Brain microvascular endothelial cell (primary cell): ENCODE data around the gene UBL5.
A peak's percentile ranks its signal among the peaks of the same experiment; 100 is the strongest.
"Not testable (repeated sequence)": the region's sequence is repeated elsewhere in the genome, so short reads cannot be mapped to it uniquely, and the experiment has no call there.

Source experiments
- DNase-seq: peaks from one replicate; pipeline ENCODE4 v3.0.0-alpha.2; 2020
- H3K27ac ChIP-seq: fragments of 250-450 bp; sonication (Bioruptor Pico); 2 replicates; pipeline ENCODE4 v1.5.1; 2020; ENCODE audit warnings: mild to moderate bottlenecking, moderate library complexity
- H3K27me3 ChIP-seq: fragments of 250-450 bp; sonication (Bioruptor Pico); replicated peaks from 2 replicates; pipeline ENCODE4 v1.5.1; 2020; ENCODE audit warnings: mild to moderate bottlenecking
- H3K36me3 ChIP-seq: fragments of 250-450 bp; sonication (Bioruptor Pico); replicated peaks from 2 replicates; pipeline ENCODE4 v1.5.1; 2020; ENCODE audit warnings: mild to moderate bottlenecking
- H3K4me3 ChIP-seq: 2 replicates; pipeline ENCODE4 v1.5.1; 2011; ENCODE audit warnings: low read depth, mild to moderate bottlenecking, control low read depth, low read length, moderate library complexity
- CTCF ChIP-seq: IDR thresholded peaks from 2 replicates; pipeline ENCODE4 v1.5.1; 2011; ENCODE audit warnings: low read depth, mild to moderate bottlenecking, moderate library complexity, low read length, control low read depth, inconsistent platforms; ENCODE audit errors: missing control alignments
- in situ Hi-C: cut with HindIII; loops from 2 replicates; pipeline ENCODE4 v1.10.0; 2017; ENCODE audit warnings: low sequenced_read_pairs, low pct_ligation_motif_present

Gene UBL5

DNA sequence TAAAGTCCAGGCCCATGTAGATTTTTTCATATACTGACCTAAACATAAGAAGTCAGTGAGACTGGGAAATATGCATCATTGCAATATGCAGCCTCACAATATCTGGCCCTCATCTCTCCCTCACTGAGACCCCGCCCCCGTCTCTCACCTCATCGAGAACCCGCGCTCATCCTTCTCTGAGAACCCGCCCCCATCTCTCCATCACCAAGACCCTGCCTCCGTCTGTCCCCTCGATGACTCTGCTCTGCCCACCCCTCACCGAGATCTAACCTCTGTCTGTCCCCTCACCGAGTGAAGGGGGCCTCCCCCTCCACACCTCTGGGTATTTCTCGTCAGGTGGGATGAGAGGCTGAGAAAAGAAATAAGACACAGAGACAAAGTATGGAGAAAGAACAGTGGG is 38.7 kb upstream of the UBL5 start:
- TF ChIP-seq CTCF: no peak
- no peak for DNase-seq

GRCh38 chr19:9789579-9789978 is 38.1 kb upstream of the UBL5 start:
- H3K27ac ChIP-seq, DNase-seq, H3K27me3 ChIP-seq: not testable (repeated sequence)

More for the DNA sequence above, 38.7 kb upstream of the UBL5 start:
- H3K36me3 ChIP-seq: no peaks in the 10 kb centered on the region
- in situ Hi-C loops: no loop called here
- no peak overlapping the region for H3K4me3 ChIP-seq
- H3K27me3 ChIP-seq: no peaks in the 10 kb centered on the region
- H3K27ac ChIP-seq: no peak overlapping the region

DNA sequence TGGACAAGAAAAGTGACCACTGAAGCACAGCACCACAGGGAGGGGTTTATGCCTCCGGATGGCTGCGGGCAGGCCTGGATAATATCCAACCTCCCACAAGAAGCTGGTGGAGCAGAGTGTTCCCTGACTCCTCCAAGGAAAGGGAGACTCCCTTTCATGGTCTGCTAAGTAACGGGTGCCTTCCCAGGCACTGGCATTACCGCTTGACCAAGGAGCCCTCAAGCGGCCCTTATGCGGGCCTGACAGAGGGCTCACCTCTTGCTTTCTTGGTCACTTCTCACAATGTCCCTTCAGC is 36.7 kb upstream of the UBL5 start:
- in situ Hi-C loops, H3K27ac ChIP-seq, H3K4me3 ChIP-seq, DNase-seq, H3K36me3 ChIP-seq, H3K27me3 ChIP-seq: not testable (repeated sequence)

More at GRCh38 chr19:9789579-9789978, 38.1 kb upstream of the UBL5 start:
- in situ Hi-C loops, H3K36me3 ChIP-seq, H3K4me3 ChIP-seq: not testable (repeated sequence)

DNA sequence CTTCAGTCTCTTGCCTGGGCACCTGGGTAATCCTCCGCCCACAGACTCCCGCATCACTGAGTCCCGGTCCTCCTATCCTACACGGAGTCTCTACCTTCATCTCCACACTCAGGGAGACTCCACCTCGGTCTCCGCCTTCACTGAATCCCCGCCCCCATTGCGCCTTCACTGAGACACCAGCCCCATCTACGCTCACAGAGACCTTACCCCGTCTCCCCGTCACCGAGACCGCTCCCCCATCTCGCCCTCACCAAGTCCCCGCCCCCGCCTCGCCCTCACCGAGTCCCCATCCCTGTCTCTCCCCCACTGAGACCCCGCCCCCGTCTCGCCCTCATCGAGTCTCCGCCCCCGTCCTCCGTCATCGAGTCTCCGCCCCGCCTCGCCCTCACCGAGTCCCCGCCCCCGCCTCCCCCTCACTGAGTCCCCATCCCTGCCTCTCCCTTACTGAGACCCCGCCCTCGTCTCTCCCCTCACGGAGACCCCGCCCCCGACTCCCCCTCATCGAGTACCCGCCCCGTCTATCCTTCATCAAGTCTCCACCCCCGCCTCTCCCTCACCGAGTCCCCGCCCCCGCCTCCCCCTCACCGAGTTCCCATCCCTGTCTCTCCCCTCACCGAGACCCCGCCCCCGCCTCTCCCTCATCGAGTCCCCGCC is 36.0 kb upstream of the UBL5 start:
- DNase-seq: peak; percentile 96
- no peaks in the 10 kb centered on the region for H3K27me3 ChIP-seq
- in situ Hi-C loops: no loop called here
- TF ChIP-seq CTCF: no peak
- peak overlapping the region; percentile 37 for H3K27ac ChIP-seq
- H3K4me3 ChIP-seq: peak overlapping the region; percentile 68
- no peaks in the 10 kb centered on the region for H3K36me3 ChIP-seq

DNA sequence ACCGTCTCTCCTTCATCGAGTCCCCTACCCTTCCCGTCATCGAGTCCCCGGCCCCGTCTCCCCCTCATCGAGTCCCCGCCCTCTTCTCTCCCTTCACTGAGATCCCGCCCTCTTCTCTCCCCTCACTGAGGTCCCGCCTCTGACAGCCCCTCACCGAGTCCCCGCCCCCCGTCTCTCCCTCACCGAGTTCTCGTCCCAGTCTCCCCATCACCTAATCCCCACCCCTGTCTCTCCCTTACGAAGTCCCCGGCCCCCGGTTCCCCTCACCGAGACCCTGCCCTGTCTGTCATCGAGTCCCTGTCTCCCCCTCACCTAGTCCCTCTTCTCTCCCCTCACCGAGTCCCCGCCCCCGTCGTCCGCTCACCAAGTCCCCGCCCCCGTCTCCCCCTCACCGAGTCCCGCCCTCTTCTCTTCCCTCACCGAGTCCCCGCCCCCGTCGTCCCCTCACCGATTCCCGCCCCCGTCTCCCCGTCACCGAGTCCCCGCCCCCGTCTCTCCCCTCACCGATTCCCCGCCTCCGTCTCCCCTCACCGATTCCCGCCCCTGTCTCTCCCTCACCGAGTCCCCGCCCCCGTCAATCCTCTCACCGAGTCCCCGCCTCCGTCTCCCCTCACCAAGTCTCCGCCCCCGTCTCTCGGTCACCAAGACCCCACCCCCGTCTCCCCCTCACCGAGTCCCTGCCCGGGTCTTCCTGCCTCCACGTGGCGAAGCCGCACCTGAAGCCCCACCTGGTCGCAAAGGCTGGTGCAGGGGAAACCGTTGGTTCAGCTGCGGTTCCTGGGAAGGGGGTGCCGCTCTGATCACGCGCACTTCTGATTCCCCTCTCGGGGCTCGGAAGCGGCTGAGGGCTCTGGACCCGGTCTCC is 35.3 kb upstream of the UBL5 start:
- in situ Hi-C loops: no loop called here
- H3K36me3 ChIP-seq: no peaks in the 10 kb centered on the region
- no peak for TF ChIP-seq CTCF
- peak overlapping the region; percentile 75 for H3K4me3 ChIP-seq
- no peaks in the 10 kb centered on the region for H3K27me3 ChIP-seq
- peak overlapping the region; percentile 42 for H3K27ac ChIP-seq
- peak; percentile 85 for DNase-seq

- no peak for TF ChIP-seq CTCF
- no peaks in the 10 kb centered on the region for H3K36me3 ChIP-seq
- H3K27me3 ChIP-seq: no peaks in the 10 kb centered on the region
- H3K27ac ChIP-seq: peak overlapping the region; percentile 40
- in situ Hi-C loops: no loop called here
- peak overlapping the region; percentile 75 for H3K4me3 ChIP-seq
- DNase-seq: peak; percentile 45
Measured at GRCh38 chr19:9793071-9793591, 34.6 kb upstream of the UBL5 start.
